HUES64 (cell line): Measurements from ENCODE around the gene SLC37A2.
"Not testable (repeated sequence)": the region's sequence is repeated elsewhere in the genome, so short reads cannot be mapped to it uniquely, and the experiment has no call there.

ENCODE experiments used
- H3K27ac ChIP-seq: 2 replicates; pipeline ENCODE4 v1.7.0; 2013; ENCODE audit warnings: low read depth, low read length, inconsistent platforms
- H3K27me3 ChIP-seq: 2 replicates; pipeline ENCODE4 v1.6.1; 2013; ENCODE audit warnings: mild to moderate bottlenecking, low read length; ENCODE audit not compliant: insufficient read depth
- H3K36me3 ChIP-seq: 2 replicates; pipeline ENCODE4 v1.6.1; 2013; ENCODE audit warnings: mild to moderate bottlenecking, low read length; ENCODE audit not compliant: insufficient read depth
- H3K4me1 ChIP-seq: 2 replicates; pipeline ENCODE4 v1.6.1; 2013; ENCODE audit warnings: mild to moderate bottlenecking, low read length, moderate library complexity; ENCODE audit not compliant: insufficient read depth
- H3K4me3 ChIP-seq: 2 replicates; pipeline ENCODE4 v1.5.1; 2013; ENCODE audit warnings: mild to moderate bottlenecking, low read length, moderate library complexity
- H3K9ac ChIP-seq: 2 replicates; pipeline ENCODE4 v1.6.1; 2013; ENCODE audit warnings: mild to moderate bottlenecking, low read depth, low read length
- H3K9me3 ChIP-seq: 2 replicates; pipeline ENCODE4 v1.6.1; 2013; ENCODE audit warnings: low read depth, low read length; ENCODE audit not compliant: insufficient read depth
- WGBS: fragments of 150-250, 120-280 bp; methylation state at CpG from one replicate; pipeline ENCODE4 v1.1.7; 2013; ENCODE audit warnings: missing lambda C conversion rate; 5-methylcytosine and 5-hydroxymethylcytosine counted together

The SLC37A2 gene

DNA sequence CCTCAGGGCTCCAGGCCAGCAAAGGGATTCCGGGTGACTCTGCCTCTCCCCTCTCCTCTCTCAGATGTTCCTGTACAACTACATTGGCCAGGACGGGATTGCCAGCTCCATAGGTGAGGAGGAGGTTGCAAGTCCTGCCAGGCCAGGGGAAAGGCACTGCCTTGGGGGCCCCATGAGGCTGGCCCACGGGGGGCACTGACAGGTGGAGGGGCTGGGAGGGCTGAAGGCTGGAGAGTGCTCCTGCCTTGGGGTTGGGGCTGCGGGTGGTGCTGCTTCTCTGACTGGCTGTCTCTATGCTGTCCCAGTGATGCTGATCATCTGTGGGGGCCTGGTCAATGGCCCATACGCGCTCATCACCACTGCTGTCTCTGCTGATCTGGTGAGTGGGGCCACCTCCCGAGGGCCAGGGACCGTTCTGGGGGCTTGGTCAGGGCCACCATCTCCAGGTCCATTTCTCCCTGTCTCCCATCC lies 21.7 kb downstream of the SLC37A2 start:
- Histone ChIP-seq H3K27ac (no peak overlapping the region), H3K27me3 (no peaks in the 10 kb centered on the region), H3K36me3 (no peaks in the 10 kb centered on the region), H3K4me3 (no peak overlapping the region), H3K9ac (no peak overlapping the region), H3K4me1 (no peaks in the 10 kb centered on the region; the same call in 1 of the 2 replicates), H3K9me3 (no peaks in the 10 kb centered on the region)
- WGBS: 91% methylated on average over 8 of the region's 8 CpGs

DNA sequence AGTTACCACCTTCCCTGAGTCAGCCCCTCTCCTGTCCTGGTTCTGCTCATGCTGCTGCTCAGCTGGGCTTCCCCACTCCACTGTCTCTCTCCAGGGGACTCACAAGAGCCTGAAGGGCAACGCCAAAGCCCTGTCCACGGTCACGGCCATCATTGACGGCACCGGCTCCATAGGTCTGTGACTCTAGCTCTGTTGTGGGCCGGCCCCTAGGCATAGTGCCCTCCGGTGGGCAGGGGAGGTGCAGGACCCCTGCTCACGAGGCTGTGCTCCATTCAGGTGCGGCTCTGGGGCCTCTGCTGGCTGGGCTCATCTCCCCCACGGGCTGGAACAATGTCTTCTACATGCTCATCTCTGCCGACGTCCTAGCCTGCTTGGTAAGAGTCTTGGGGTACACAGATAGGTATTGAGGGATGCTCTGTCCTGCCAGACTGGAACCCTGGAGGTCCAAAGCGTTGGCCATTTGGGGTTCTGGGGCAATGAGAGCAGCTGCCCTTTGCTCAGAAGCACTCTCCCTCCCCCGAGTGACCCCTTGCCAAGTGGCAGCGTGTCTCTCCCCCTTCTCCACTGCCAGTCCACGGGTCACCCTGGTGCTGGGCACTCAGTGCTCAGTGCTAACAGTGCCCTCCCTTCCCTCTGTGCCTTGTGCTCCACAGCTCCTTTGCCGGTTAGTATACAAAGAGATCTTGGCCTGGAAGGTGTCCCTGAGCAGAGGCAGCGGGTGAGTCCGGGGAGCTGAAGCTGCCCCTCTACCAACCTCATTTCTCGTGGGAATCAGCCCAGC lies 22.4 kb downstream of the SLC37A2 start:
- no peak overlapping the region for H3K4me3 ChIP-seq
- no peaks in the 10 kb centered on the region for H3K36me3 ChIP-seq
- H3K9ac ChIP-seq: no peak overlapping the region
- H3K9me3 ChIP-seq: no peaks in the 10 kb centered on the region
- 89% methylated on average over 20 of the region's 20 CpGs for WGBS
- no peak overlapping the region for H3K27ac ChIP-seq
- H3K27me3 ChIP-seq: no peaks in the 10 kb centered on the region
- H3K4me1 ChIP-seq: no peaks in the 10 kb centered on the region; the same call in 1 of the 2 replicates

DNA sequence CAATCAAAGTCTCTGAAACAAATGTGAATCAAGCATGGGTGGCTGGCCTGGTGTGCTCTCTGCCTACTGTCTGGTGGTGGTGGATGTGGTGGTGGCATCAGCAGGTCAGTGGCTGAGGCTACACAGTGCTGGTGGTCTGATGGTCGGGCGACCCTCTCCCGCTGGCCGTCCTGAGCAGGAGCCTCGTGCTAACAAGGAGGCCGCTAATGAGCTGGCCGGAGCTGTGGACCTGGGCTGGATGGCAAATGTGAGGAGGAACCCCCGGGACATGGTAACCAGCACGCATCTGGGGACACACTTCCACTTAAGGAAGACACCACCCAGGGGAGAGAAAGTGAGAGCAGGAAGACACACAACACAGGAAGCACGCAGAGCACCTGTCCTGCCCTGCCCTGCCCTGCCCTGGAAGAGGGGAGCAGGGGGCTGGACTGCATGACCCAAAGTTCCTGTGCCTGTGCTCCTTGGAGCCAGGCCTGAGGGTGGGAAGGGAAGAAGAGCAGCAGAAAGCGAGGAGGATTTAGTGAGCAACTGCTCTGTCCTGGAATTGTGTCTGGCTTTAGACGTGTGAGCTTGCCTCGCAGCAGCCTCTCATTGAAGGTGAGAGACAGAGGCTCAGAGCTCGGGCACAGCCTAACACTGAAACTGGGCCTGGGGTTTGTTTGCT lies 23.7 kb downstream of the SLC37A2 start:
- WGBS: 89% methylated on average over 14 of the region's 14 CpGs
- Histone ChIP-seq H3K4me1 (peaks cover 5% of the 10 kb centered on the region; the same call in 1 of the 2 replicates), H3K36me3 (no peaks in the 10 kb centered on the region), H3K9ac (no peak overlapping the region), H3K27ac (no peak overlapping the region), H3K9me3 (no peaks in the 10 kb centered on the region), H3K4me3 (no peak overlapping the region), H3K27me3 (no peaks in the 10 kb centered on the region)

DNA sequence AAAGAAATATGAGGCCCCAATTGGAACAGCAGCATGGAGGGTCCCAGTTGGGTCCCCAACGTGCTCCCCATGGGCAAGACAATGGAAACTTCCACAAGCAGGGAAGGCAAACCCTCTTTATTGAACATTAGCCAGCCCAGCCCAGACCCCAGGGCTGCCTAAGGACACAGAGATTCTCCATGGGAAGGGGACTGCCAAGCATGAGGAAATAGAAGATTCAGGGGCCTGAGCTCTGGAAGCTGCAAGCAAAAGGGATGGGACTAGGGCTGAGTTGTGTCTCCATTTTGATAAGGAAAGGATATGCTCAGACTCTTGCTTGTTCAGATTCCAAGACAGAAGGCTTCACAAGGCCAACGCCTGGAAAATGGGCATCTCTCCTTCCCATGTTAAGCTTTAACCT lies 25.0 kb downstream of the SLC37A2 start:
- H3K36me3 ChIP-seq: no peaks in the 10 kb centered on the region
- H3K4me1 ChIP-seq: peaks cover 17% of the 10 kb centered on the region; the same call in 1 of the 2 replicates
- H3K27ac ChIP-seq: no peak overlapping the region
- H3K27me3 ChIP-seq: no peaks in the 10 kb centered on the region
- WGBS: 84% methylated on average over 2 of the region's 2 CpGs
- no peak overlapping the region for H3K9ac ChIP-seq
- no peaks in the 10 kb centered on the region for H3K9me3 ChIP-seq
- no peak overlapping the region for H3K4me3 ChIP-seq

DNA sequence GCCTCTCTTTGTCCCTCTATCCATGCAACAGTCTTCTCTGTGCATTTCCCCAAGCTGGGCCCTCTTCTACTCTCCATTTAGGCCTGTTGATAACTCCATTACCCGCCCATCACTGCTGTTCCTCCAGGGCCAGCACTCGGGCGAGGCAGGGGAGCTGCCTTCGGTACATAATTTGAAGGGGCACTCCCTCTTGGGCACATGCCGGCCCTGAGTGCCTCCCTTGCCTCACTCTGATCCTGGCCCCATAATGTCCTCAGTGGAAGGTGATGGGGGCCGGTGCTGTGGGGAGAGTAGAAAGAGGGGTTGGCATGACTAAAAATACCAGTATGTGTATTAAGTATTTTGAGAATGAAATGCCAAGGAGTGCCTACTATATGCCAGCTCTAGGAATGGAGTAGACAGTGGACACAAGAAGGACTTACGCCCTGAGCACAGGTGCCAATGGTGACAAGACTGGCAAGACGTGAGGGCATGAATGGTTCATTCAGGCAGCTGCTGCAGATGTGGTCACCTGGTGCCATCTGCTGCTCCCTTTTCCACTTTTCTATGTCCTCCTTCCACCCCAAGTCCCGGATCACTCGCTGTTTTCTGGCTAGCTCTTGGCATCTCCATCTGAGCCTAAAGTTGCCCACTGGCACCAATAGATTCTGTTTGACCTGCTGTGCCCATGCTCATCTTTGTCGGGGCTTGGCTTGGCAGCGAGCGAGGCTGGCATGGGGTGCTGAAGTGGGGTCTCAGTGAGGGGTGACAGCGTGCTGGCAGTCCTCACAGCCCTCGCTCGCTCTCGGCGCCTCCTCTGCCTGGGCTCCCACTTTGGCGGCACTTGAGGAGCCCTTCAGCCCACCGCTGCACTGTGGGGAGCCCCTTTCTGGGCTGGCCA lies 25.7 kb downstream of the SLC37A2 start:
- Histone ChIP-seq H3K27ac (no peak overlapping the region), H3K9me3 (no peaks in the 10 kb centered on the region), H3K36me3 (no peaks in the 10 kb centered on the region), H3K27me3 (no peaks in the 10 kb centered on the region), H3K4me1 (peaks cover 17% of the 10 kb centered on the region; the same call in 1 of the 2 replicates), H3K4me3 (no peak overlapping the region), H3K9ac (no peak overlapping the region)
- 84% methylated on average over 20 of the region's 20 CpGs for WGBS

DNA sequence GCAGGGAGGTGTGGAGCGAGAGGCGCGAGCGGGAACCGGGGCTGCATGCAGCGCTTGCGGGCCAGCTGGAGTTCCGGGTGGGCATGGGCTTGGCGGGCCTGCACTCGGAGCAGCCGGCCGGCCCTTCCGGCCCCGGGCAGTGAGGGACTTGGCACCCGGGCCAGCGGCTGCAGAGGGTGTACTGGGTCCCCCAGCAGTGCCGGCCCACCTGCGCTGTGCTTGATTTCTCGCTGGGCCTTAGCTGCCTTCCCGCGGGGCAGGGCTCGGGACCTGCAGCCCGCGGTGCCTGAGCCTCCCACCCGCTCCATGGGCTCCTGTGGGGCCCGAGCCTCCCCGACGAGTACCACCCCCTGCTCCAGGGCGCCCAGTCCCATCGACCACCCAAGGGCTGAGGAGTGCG lies 26.4 kb downstream of the SLC37A2 start:
- H3K9ac ChIP-seq, H3K4me3 ChIP-seq, H3K36me3 ChIP-seq, H3K27me3 ChIP-seq, H3K9me3 ChIP-seq, H3K27ac ChIP-seq: not testable (repeated sequence)
- 92% methylated on average over 31 of the region's 31 CpGs for WGBS
- peaks cover 17% of the 10 kb centered on the region; the same call in 1 of the 2 replicates for H3K4me1 ChIP-seq

DNA sequence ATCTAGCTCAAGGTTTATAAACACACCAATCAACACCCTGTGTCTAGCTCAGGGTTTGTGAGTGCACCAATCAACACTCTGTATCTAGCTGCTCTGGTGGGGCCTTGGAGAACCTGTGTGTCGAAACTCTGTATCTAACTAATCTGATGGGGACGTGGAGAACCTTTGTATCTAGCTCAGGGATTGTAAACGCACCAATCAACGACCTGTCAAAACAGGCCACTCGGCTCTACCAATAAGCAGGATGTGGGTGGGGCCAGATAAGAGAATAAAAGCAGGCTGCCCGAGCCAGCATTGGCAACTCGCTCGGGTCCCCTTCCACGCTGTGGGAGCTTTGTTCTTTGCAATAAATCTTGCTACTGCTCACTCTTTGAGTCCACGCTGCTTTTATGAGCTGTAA lies 27.0 kb downstream of the SLC37A2 start:
- 90% methylated on average over 10 of the region's 10 CpGs for WGBS
- not testable (repeated sequence) for H3K27me3 ChIP-seq, H3K9me3 ChIP-seq, H3K36me3 ChIP-seq, H3K4me3 ChIP-seq, H3K27ac ChIP-seq, H3K9ac ChIP-seq
- H3K4me1 ChIP-seq: peaks cover 20% of the 10 kb centered on the region

DNA sequence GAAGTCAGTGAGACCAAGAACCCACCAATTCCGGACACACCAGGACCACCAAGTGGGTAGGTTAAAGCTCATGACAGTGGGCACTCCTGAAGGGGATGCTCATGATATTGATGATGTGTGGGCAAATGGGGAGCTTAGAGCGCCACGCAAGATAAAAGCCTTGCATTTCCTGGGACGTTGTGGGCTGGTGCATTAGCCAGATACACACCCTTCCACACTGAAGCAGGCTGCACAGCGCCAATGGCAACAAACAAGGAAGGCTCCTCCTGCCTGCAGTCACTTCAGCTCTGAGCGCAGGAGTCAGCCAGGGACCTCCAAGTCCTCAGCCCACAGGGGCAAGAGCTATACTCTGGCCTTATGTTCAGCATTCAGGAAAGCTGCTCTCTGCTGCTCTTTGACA lies 27.7 kb downstream of the SLC37A2 start:
- Histone ChIP-seq H3K9ac (no peak overlapping the region), H3K27ac (no peak overlapping the region), H3K36me3 (peaks cover 1% of the 10 kb centered on the region; the same call in 1 of the 2 replicates), H3K9me3 (no peaks in the 10 kb centered on the region), H3K27me3 (no peaks in the 10 kb centered on the region), H3K4me1 (peaks cover 20% of the 10 kb centered on the region), H3K4me3 (no peak overlapping the region)
- WGBS: 87% methylated on average over 6 of the region's 6 CpGs

DNA sequence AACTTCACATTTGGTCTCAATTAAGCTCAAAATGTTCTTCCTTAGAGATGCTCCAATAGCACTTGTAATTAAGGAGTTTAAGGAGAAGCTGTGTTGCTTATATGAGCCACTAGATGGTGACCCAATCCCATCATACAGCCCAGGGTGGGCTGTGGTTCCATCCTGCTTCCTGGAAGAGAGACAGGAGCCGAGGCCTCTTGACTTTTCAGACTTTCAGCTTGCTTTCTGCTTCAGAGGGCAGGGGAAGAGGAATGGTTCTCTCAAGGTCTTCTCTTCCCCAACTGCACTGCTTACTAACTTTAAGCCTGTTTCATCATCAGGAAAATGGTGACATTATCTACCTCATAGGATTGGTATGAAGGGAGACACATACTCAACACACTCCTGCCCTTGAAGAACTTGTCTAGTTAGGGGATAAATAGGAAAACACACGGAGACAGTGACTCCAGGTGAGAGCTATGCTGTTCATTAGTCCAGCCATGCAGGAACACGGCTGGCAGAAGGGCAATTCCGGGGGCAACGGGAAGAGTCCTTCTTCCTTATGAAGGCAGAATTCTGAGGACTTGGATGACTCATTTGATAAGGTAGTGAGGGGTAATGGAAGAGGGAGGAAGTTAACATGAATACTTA lies 28.3 kb downstream of the SLC37A2 start:
- Histone ChIP-seq H3K9me3 (no peaks in the 10 kb centered on the region), H3K27ac (no peak overlapping the region), H3K4me1 (peaks cover 20% of the 10 kb centered on the region), H3K36me3 (peaks cover 2% of the 10 kb centered on the region; the same call in 1 of the 2 replicates), H3K27me3 (no peaks in the 10 kb centered on the region), H3K4me3 (no peak overlapping the region), H3K9ac (no peak overlapping the region)
- WGBS: 59% methylated on average over 5 of the region's 5 CpGs

DNA sequence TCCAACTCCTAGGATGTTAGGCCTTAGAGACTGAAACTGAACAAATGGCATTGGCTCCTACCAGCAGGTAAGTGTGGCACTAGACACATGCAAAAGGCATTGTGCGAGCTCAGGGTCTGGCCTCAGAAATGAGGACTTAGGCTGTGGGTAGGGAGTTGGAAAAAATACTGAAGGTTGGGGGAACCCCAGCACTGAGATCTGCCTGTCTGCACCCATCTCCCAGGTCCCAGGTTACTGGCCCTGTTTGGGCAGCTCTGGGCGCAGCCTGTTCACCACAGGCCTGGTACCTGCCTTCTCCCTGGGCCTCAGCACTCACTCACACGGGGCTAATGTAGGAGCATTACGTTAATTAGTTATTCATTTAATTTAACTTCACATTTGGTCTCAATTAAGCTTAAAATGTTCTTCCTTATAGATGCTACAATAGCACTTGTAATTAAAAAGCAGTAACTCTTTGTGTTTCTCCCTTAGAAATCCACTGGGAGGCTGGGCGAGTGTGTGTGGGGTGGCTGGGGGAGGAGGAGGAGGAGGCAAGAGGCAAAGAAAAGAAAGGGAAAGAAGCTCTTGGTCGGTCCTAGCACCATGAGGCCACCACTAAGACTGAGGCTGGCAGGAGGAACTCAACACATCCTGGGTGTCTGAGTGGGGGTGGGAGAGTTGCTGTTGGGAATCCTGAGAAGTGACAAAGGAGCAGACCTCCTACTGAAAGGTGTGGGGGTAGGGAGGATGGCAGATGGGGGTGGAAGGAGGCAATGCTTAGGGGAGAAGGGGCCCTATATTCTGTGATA lies 29.0 kb downstream of the SLC37A2 start:
- H3K4me3 ChIP-seq: no peak overlapping the region
- no peak overlapping the region for H3K27ac ChIP-seq
- no peaks in the 10 kb centered on the region for H3K27me3 ChIP-seq
- peaks cover 20% of the 10 kb centered on the region for H3K4me1 ChIP-seq
- H3K9ac ChIP-seq: no peak overlapping the region
- peaks cover 2% of the 10 kb centered on the region; the same call in 1 of the 2 replicates for H3K36me3 ChIP-seq
- 67% methylated on average over 5 of the region's 6 CpGs for WGBS
- H3K9me3 ChIP-seq: no peaks in the 10 kb centered on the region
